Calu3 (cell line): ENCODE measurements around the gene IL21. TPM values are rescaled to one million over a fixed set of nuclear protein-coding genes. Genes with fewer than 3 reads are reported as not detected.
A peak's percentile ranks its signal among the peaks of the same experiment; 100 is the strongest.

Experiments used
- BruUV-seq: library from RNA; stranded (reverse); fragments of 400-500 nt; replicated peaks from 2 replicates; lab custom pipeline; 2021; lab: Mats Ljungman, UMichigan
- CTCF ChIA-PET: fragments of 300-600 bp; sonication (Branson Sonifier 250); formaldehyde crosslinking; loops from one replicate; lab custom pipeline; 2022; ENCODE audit warnings: antibody characterized with exemption; lab: Charles Lee
- DNase-seq: peaks from one replicate; pipeline ENCODE4 v3.0.0; 2022
- H3K27ac Mint-ChIP-seq: one replicate; pipeline ENCODE4 v1.8.0; 2022; ENCODE audit warnings: mixed read lengths; ENCODE audit not compliant: unreplicated experiment
- H3K27me3 Mint-ChIP-seq: one replicate; pipeline ENCODE4 v1.8.0; 2022; ENCODE audit warnings: mixed read lengths; ENCODE audit not compliant: unreplicated experiment
- H3K36me3 Mint-ChIP-seq: one replicate; pipeline ENCODE4 v1.8.0; 2022; ENCODE audit warnings: mild to moderate bottlenecking, moderate library complexity, mixed read lengths; ENCODE audit not compliant: insufficient read depth, unreplicated experiment
- H3K4me1 Mint-ChIP-seq: one replicate; pipeline ENCODE4 v1.8.0; 2022; ENCODE audit warnings: mild to moderate bottlenecking, low read depth, mixed read lengths; ENCODE audit not compliant: unreplicated experiment
- H3K4me3 Mint-ChIP-seq: one replicate; pipeline ENCODE4 v1.8.0; 2022; ENCODE audit warnings: mild to moderate bottlenecking, low read depth, moderate library complexity, mixed read lengths; ENCODE audit not compliant: unreplicated experiment
- H3K9me3 Mint-ChIP-seq: one replicate; pipeline ENCODE4 v1.8.0; 2022; ENCODE audit warnings: low read depth, mixed read lengths; ENCODE audit not compliant: unreplicated experiment
- intact Hi-C: fragments of 100-400 bp; cut with micrococcal nuclease; formaldehyde crosslinking; loops from one replicate; pipeline ENCODE4 v1.10.0; 2022; ENCODE audit not compliant: unreplicated experiment
- total RNA-seq: library from RNA; stranded (reverse); gene quantifications from 2 replicates; pipeline ENCODE4 v1.2.3, GENCODE V29; 2022
- TF ChIP-seq, protein P1 (sequence below): fragments of 200-600 bp; IDR thresholded peaks from one replicate; pipeline ENCODE4 v1.8.0; 2022; ENCODE audit warnings: antibody characterized with exemption; ENCODE audit not compliant: unreplicated experiment

IL21 gene
- total RNA-seq, 1 experiment from 2014 or later: not detected

DNA sequence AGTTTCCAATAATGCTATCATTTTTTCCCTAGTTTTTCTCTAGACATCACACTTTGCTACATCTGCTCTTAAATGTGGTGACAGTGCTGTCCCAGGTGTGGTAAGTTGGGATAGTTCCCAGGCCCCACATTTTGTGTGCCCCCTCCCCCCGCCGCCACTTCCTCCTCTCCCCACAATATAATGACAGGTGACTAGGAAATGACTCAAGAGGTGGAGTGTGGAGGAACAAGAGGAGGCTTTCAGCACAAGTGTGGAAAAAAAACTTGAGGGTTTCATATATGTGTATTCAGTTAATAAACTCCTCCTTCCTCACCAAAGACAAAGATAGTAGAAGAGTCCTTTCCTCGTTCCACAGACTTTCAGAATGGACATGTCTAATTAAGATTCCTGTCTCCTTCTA is 18.3 kb upstream of the IL21 start:
- no peaks in the 10 kb centered on the region for H3K36me3 Mint-ChIP-seq
- TF ChIP-seq, protein P1, sequence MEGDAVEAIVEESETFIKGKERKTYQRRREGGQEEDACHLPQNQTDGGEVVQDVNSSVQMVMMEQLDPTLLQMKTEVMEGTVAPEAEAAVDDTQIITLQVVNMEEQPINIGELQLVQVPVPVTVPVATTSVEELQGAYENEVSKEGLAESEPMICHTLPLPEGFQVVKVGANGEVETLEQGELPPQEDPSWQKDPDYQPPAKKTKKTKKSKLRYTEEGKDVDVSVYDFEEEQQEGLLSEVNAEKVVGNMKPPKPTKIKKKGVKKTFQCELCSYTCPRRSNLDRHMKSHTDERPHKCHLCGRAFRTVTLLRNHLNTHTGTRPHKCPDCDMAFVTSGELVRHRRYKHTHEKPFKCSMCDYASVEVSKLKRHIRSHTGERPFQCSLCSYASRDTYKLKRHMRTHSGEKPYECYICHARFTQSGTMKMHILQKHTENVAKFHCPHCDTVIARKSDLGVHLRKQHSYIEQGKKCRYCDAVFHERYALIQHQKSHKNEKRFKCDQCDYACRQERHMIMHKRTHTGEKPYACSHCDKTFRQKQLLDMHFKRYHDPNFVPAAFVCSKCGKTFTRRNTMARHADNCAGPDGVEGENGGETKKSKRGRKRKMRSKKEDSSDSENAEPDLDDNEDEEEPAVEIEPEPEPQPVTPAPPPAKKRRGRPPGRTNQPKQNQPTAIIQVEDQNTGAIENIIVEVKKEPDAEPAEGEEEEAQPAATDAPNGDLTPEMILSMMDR: no peak
- CTCF ChIA-PET: no interaction called here
- no peak overlapping the region for H3K27ac Mint-ChIP-seq
- BruUV-seq: no TSS peak
- intact Hi-C loops: no loop called here
- H3K9me3 Mint-ChIP-seq: no peaks in the 10 kb centered on the region
- H3K4me1 Mint-ChIP-seq: no peaks in the 10 kb centered on the region
- peak; percentile 20 for DNase-seq
- H3K27me3 Mint-ChIP-seq: no peaks in the 10 kb centered on the region
- H3K4me3 Mint-ChIP-seq: no peak overlapping the region

GRCh38 chr4:122636697-122637096 is 15.8 kb upstream of the IL21 start:
- DNase-seq: no peak
- CTCF ChIA-PET: no interaction called here
- H3K36me3 Mint-ChIP-seq: no peaks in the 10 kb centered on the region
- no peaks in the 10 kb centered on the region for H3K4me1 Mint-ChIP-seq
- H3K27me3 Mint-ChIP-seq: no peaks in the 10 kb centered on the region
- H3K27ac Mint-ChIP-seq: no peak overlapping the region
- H3K4me3 Mint-ChIP-seq: no peak overlapping the region
- H3K9me3 Mint-ChIP-seq: no peaks in the 10 kb centered on the region
- TF ChIP-seq, protein P1: no peak
- BruUV-seq: no TSS peak
- intact Hi-C loops: no loop called here

DNA sequence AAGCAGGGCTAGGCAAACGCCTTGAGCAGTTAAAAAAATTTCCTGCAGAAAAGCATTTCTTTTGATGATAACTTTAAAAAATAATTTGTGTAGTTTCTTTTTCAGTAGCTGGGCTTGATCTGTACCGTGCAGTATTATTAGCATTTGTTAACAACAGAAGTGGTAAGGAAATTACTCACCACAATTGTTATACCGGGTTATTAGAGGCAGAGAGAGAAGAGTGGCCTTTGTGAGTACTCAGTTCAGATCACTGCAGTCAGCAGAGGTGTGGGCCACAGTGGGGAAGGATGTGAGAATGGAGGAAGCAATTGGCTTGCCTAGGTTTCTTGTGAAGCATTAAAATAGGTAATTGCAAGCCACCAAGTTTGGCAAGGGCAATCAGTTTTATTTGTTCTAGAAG is 14.3 kb upstream of the IL21 start:
- Mint-ChIP-seq H3K27ac (no peak overlapping the region), H3K36me3 (no peaks in the 10 kb centered on the region), H3K4me3 (no peak overlapping the region), H3K9me3 (no peaks in the 10 kb centered on the region), H3K27me3 (no peaks in the 10 kb centered on the region), H3K4me1 (no peaks in the 10 kb centered on the region)
- TF ChIP-seq, protein P1: no peak
- no peak for DNase-seq
- intact Hi-C loops: no loop called here
- CTCF ChIA-PET: no interaction called here
- BruUV-seq: no TSS peak

DNA sequence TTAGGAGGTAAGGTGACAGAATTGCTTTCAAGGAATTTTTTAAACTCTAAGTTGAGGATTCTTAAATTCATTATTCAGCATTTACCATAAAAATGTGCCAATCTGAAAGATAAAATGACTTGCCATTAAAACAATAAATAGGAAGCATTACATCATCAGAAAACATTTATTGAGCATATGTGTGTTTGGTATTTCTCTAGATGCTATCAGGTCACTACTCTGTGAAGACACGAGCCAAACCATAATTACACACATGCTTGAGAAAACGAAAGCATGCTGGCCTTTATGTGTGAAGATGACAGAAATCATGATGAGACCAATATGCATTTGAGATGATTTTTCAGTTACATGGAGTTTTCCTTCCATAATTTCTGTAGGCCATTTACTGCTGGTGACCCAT is 12.3 kb upstream of the IL21 start:
- TF ChIP-seq, protein P1: no peak
- no peak overlapping the region for H3K27ac Mint-ChIP-seq
- intact Hi-C loops: no loop called here
- H3K9me3 Mint-ChIP-seq: no peaks in the 10 kb centered on the region
- H3K27me3 Mint-ChIP-seq: no peaks in the 10 kb centered on the region
- no peaks in the 10 kb centered on the region for H3K36me3 Mint-ChIP-seq
- CTCF ChIA-PET: no interaction called here
- no peaks in the 10 kb centered on the region for H3K4me1 Mint-ChIP-seq
- BruUV-seq: no TSS peak
- no peak overlapping the region for H3K4me3 Mint-ChIP-seq
- DNase-seq: no peak
